Endodermal cell (in vitro differentiated cells): ENCODE data around the gene TMEM259. TPM values are rescaled to one million over a fixed set of nuclear protein-coding genes. Genes with fewer than 3 reads are reported as not detected.

Source experiments
- DNase-seq: peaks from one replicate; pipeline ENCODE4 v3.0.0-alpha.2; 2017
- H3K27ac ChIP-seq: 2 replicates; pipeline ENCODE4 v1.5.1; 2013; ENCODE audit warnings: mild to moderate bottlenecking, low read depth, low read length, moderate library complexity
- H3K27me3 ChIP-seq: 2 replicates; pipeline ENCODE4 v1.6.1; 2013; ENCODE audit warnings: mild to moderate bottlenecking, low read length, moderate library complexity; ENCODE audit not compliant: insufficient read depth, control insufficient read depth, poor library complexity, severe bottlenecking
- H3K36me3 ChIP-seq: 2 replicates; pipeline ENCODE4 v1.7.0; 2013; ENCODE audit warnings: mild to moderate bottlenecking, low read length, moderate library complexity; ENCODE audit not compliant: control insufficient read depth, insufficient read depth
- H3K4me1 ChIP-seq: one replicate; pipeline ENCODE4 v1.7.0; 2013; ENCODE audit warnings: low read length; ENCODE audit not compliant: control insufficient read depth, insufficient read depth
- H3K4me3 ChIP-seq: 2 replicates; pipeline ENCODE4 v1.5.1; 2013; ENCODE audit warnings: mild to moderate bottlenecking, low read length, moderate library complexity
- H3K9ac ChIP-seq: 2 replicates; pipeline ENCODE4 v1.6.1; 2013; ENCODE audit warnings: mild to moderate bottlenecking, low read length, moderate library complexity; ENCODE audit not compliant: poor library complexity, severe bottlenecking; ENCODE audit errors: extremely low read depth
- H3K9me3 ChIP-seq: 2 replicates; pipeline ENCODE4 v1.6.1; 2013; ENCODE audit warnings: mild to moderate bottlenecking, low read length, moderate library complexity; ENCODE audit not compliant: control insufficient read depth
- H3K27ac Mint-ChIP-seq: 2 replicates; pipeline ENCODE4 v1.8.0; 2020; ENCODE audit warnings: mixed read lengths
- H3K27me3 Mint-ChIP-seq: 2 replicates; pipeline ENCODE4 v1.8.0; 2021; ENCODE audit warnings: mild to moderate bottlenecking, mixed read lengths; ENCODE audit not compliant: insufficient read depth
- H3K36me3 Mint-ChIP-seq: 2 replicates; pipeline ENCODE4 v1.8.0; 2020; ENCODE audit warnings: low read depth, mixed read lengths
- H3K4me1 Mint-ChIP-seq: 2 replicates; pipeline ENCODE4 v1.8.0; 2020; ENCODE audit warnings: mixed read lengths
- H3K4me3 Mint-ChIP-seq: 2 replicates; pipeline ENCODE4 v1.8.0; 2020; ENCODE audit warnings: mild to moderate bottlenecking, moderate library complexity, mixed read lengths
- H3K9me3 Mint-ChIP-seq: 2 replicates; pipeline ENCODE4 v1.8.0; 2020; ENCODE audit warnings: mild to moderate bottlenecking, mixed read lengths
- WGBS, 2 experiments: methylation state at CpG; one replicate each; pipeline versions ENCODE4 v1.1.5 to v1.1.7; 2013; ENCODE audit warnings: missing lambda C conversion rate in 2 of 2, mixed read lengths in 1 of 2; ENCODE audit not compliant: insufficient coverage in 1 of 2, insufficient read length in 1 of 2; 5-methylcytosine and 5-hydroxymethylcytosine counted together
- total RNA-seq, 2 donors: library from RNA; stranded (reverse); fragmentation: NEBNext Ultra II Directional in 1 of 2; extraction: Animal tissue kit (Norgen Biotek cat#: 25700) in 1 of 2; gene quantifications; 2 replicates in 1 of 2; 3 replicates in 1 of 2; pipeline ENCODE4 v1.2.1, GENCODE V29; 2021
- TF ChIP-seq, protein P1 (sequence below): fragments of 200-600 bp; sonication (generic); conservative IDR thresholded peaks from 2 replicates; pipeline ENCODE4 v1.5.0; 2021; ENCODE audit warnings: antibody characterized with exemption, mild to moderate bottlenecking

TMEM259 gene
- total RNA-seq, 2 donors from 2014 or later: 157 to 176 TPM

DNA sequence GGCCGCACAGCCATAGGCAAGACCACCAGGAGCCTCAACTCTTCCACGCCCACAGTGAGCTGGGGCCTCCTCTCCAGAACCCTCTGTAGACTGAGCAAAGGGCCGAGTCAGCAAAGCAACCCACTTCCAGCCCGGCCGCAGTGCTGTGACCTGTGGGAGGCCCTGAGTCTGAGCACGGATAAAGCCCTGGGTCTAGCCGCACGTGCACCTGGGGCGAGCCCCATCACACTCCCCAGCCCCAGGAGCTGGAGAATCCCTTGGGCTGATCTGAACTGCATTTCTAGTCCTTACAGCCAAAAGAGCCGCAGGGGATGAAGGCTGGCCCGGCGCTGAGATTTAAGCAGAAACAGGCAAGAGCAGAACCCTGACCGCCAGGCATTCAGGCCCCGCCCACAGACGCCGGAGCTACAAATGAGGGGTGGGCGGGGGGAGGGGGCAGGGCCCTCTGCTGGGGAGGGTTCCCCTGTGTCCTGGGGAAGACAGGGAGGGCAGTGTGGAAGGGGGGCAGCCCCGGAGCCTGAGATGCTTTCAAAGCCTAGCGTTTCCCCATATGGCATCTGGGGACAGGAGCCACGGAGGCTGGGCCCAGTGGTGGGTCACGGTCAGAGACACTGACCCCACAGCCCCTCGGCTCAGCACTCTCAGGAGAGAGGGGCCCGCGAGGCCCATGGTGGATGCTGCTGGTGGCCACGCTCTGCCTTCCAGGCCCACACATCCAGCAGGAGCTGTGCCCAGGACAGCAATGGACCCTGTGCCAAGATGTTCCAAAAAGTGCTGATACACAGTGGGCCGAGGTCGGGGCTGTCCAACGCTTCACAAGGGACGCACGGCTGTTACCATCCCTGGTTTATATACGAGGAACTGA lies 4.9 kb downstream of the TMEM259 start:
- no peak overlapping the region for H3K27ac ChIP-seq
- peaks cover 17% of the 10 kb centered on the region for H3K36me3 ChIP-seq
- 75 to 81% methylated on average over 23 to 31 of the region's 31 CpGs for WGBS, 2 experiments
- TF ChIP-seq, protein P1, sequence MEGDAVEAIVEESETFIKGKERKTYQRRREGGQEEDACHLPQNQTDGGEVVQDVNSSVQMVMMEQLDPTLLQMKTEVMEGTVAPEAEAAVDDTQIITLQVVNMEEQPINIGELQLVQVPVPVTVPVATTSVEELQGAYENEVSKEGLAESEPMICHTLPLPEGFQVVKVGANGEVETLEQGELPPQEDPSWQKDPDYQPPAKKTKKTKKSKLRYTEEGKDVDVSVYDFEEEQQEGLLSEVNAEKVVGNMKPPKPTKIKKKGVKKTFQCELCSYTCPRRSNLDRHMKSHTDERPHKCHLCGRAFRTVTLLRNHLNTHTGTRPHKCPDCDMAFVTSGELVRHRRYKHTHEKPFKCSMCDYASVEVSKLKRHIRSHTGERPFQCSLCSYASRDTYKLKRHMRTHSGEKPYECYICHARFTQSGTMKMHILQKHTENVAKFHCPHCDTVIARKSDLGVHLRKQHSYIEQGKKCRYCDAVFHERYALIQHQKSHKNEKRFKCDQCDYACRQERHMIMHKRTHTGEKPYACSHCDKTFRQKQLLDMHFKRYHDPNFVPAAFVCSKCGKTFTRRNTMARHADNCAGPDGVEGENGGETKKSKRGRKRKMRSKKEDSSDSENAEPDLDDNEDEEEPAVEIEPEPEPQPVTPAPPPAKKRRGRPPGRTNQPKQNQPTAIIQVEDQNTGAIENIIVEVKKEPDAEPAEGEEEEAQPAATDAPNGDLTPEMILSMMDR: no peak
- no peak for DNase-seq
- H3K36me3 Mint-ChIP-seq: no peaks in the 10 kb centered on the region
- H3K4me1 ChIP-seq: peaks cover 13% of the 10 kb centered on the region
- no peak overlapping the region for H3K9ac ChIP-seq
- no peak overlapping the region for H3K4me3 Mint-ChIP-seq
- no peaks in the 10 kb centered on the region for H3K27me3 Mint-ChIP-seq
- H3K9me3 ChIP-seq: no peaks in the 10 kb centered on the region
- H3K27ac Mint-ChIP-seq: peak overlapping the region; percentile 72
- peaks cover 7% of the 10 kb centered on the region for H3K4me1 Mint-ChIP-seq
- no peak overlapping the region for H3K4me3 ChIP-seq
- H3K9me3 Mint-ChIP-seq: no peaks in the 10 kb centered on the region
- H3K27me3 ChIP-seq: no peaks in the 10 kb centered on the region

DNA sequence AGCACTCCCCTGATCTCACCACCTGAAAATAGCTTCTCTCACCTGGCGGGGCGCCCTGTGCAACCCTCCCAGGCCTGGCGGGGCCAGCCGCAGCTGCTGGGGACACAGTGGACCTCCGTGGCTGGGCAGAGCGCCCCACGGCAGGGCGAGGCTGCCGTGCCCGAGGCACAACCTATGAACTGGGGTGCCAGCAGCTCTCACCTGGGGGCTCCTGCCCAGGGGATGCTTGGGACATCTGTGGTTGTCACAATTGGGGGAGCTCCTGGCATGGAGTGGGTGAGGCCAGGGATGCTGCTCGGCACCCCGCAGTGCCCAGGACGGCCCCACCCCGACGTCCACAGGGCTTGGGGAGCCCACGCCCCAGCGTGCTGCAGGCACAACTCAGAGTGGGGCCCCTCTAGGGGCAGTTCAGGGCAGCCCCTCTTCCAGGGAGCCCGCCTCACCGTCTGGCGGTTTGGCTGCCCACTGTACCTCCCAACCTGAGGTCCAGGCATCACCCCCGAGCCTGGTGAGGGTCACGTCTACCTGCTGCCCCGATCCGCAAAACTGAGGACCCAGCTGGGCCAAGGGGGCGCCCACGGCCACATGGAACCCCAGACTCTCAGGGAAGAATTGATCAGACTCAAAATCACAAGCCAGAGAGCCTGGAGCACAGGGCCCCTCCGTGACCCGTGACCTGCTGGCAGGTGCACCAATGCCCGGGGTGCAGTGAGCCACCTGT lies 5.7 kb downstream of the TMEM259 start:
- peaks cover 7% of the 10 kb centered on the region for H3K4me1 Mint-ChIP-seq
- Histone ChIP-seq H3K9ac (no peak overlapping the region), H3K36me3 (peaks cover 17% of the 10 kb centered on the region), H3K9me3 (no peaks in the 10 kb centered on the region), H3K4me3 (no peak overlapping the region), H3K27me3 (no peaks in the 10 kb centered on the region), H3K4me1 (peaks cover 13% of the 10 kb centered on the region), H3K27ac (no peak overlapping the region)
- H3K27me3 Mint-ChIP-seq: no peaks in the 10 kb centered on the region
- DNase-seq: no peak
- no peaks in the 10 kb centered on the region for H3K9me3 Mint-ChIP-seq
- H3K4me3 Mint-ChIP-seq: no peak overlapping the region
- WGBS, 2 experiments: 93% methylated on average over 19 to 29 of the region's 29 CpGs
- TF ChIP-seq, protein P1: no peak
- H3K27ac Mint-ChIP-seq: no peak overlapping the region
- H3K36me3 Mint-ChIP-seq: peaks cover 1% of the 10 kb centered on the region

DNA sequence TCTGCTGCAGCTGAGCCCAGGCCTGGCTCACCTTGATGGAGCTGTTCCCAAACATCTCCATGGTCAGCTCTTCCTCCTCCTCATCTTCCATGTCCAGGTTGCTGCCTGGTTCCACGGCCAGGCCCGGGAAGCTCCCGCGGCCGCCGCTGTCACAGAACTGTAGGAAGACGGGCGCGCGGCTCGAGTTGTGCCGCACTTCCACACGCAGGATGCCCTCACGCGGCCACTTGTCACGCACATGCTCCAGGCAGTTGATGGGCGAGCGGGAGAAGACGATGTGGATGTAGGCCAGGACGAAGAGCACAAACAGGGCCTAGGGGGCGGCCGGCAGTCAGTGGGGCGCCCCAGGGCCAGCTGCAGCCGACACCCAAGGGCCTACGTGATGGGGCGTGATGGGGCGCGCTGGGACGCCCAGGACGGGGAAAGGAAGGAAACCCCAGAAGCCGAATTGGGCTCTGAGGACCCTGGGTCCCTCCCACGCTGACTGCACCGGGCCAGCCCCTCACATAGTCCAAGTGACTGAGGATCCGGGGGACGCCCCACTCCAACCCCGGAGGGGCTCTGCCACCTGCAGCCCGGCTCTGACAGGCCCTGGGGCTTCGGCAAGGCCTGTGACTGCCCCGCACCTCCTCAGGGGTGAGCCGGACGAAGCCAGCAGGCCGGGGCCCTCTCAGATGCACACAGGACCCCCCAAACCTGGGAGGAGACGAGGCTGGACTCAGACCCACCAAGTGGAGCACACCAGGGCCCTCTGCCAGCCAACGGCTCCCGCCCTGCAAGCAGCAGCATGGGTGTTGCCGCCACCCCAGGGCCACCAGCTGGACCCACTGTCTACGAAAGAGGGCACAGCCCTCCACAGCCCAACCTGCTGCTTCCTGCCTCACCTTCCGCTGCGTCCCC lies 6.5 kb downstream of the TMEM259 start:
- H3K27ac ChIP-seq: no peak overlapping the region
- no peak overlapping the region for H3K9ac ChIP-seq
- TF ChIP-seq, protein P1: no peak
- no peaks in the 10 kb centered on the region for H3K27me3 ChIP-seq
- no peak overlapping the region for H3K4me3 Mint-ChIP-seq
- peaks cover 1% of the 10 kb centered on the region for H3K36me3 Mint-ChIP-seq
- no peaks in the 10 kb centered on the region for H3K9me3 Mint-ChIP-seq
- no peak for DNase-seq
- H3K4me1 Mint-ChIP-seq: peaks cover 7% of the 10 kb centered on the region
- H3K4me3 ChIP-seq: no peak overlapping the region
- no peaks in the 10 kb centered on the region for H3K27me3 Mint-ChIP-seq
- H3K4me1 ChIP-seq: peaks cover 9% of the 10 kb centered on the region
- 94 to 96% methylated on average over 39 to 49 of the region's 49 CpGs for WGBS, 2 experiments
- no peaks in the 10 kb centered on the region for H3K9me3 ChIP-seq
- H3K27ac Mint-ChIP-seq: peak overlapping the region; percentile 35
- peaks cover 17% of the 10 kb centered on the region for H3K36me3 ChIP-seq
